ENCODE measurements around the gene TGOLN2.

TGOLN2 gene

DNA sequence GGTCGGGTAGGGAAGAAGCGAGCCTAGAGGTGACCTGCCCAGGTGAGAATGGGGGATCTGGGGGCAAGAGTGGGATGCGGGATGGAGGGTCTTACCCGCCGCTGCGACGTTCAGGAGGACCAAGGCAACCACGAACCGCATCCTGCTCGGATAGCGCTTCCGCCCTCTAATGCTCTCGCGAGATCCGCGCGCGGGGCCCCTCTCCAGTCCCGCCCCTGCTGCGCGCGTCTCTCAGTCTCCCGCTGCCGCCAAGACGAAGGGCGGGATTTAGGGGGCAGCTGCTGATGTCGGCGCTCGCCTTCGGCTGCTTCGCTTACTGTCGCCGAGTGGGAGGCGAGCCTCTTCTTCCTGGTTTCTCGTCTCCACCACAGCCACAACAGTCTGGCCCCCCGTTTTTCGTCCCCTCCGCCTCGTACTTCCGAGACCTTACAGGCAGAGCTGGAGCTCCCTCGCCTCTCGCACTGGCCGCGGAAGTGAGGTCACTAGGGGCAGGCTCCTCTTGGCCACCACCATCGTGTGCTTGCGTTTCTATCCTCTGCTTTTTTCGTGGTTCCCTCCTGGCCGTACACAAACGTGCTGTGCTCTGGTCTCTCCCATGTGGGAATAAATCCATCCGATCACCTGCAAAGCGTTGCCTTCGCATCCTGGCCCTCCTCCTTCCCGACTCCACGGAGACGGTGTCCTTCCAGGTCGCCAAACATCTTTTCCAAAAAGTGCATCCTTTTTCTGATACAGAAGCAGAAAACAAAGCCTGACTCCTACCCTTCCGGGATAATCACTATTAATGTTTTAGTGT is at the start of gene TGOLN2:
TGOLN2 (minus strand) TSS at position 168 of the 796 bp plus-strand sequence; CDS start at position 141, 27 bp downstream.
- TF ChIP-seq, protein P1, sequence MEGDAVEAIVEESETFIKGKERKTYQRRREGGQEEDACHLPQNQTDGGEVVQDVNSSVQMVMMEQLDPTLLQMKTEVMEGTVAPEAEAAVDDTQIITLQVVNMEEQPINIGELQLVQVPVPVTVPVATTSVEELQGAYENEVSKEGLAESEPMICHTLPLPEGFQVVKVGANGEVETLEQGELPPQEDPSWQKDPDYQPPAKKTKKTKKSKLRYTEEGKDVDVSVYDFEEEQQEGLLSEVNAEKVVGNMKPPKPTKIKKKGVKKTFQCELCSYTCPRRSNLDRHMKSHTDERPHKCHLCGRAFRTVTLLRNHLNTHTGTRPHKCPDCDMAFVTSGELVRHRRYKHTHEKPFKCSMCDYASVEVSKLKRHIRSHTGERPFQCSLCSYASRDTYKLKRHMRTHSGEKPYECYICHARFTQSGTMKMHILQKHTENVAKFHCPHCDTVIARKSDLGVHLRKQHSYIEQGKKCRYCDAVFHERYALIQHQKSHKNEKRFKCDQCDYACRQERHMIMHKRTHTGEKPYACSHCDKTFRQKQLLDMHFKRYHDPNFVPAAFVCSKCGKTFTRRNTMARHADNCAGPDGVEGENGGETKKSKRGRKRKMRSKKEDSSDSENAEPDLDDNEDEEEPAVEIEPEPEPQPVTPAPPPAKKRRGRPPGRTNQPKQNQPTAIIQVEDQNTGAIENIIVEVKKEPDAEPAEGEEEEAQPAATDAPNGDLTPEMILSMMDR (conservative IDR thresholded peaks at IDR 0.05; ENCODE audit: low read depth, low read length) = peak; percentile 7
- H3K4me3 ChIP-seq (ENCODE audit: low read depth, low read length) = peak within 1 kb of the TSS; percentile 91
- DNase-seq (ENCODE audit: low read depth) = peak; percentile 92

DNA sequence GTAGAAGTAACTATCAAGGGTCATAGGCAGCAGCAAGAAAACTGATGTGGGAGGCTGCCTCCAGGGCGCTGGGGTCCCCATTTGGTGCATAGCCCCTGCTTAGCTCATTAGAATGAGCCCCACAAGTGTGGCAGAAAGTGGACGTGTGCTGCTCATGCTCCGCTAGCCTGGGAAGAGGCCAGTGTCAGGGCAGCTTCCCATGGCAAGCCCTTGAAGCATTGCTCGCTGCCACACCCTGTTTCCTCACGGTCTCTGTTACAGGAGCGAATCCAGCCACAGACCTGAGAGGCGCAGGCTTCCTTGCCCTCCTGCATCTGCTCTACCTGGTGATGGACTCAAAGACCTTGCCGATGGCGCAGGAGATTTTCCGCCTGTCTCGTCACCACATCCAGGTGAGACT is 49.3 kb upstream of the TGOLN2 start:
- TF ChIP-seq, protein P1 (conservative IDR thresholded peaks at IDR 0.05; ENCODE audit: low read depth, low read length) = no peak
- no peak for DNase-seq (ENCODE audit: low read depth)
- H3K4me3 ChIP-seq (ENCODE audit: low read depth, low read length) = no peak overlapping the region

GRCh38 chr2:85376291-85377065 is 48.7 kb upstream of the TGOLN2 start:
- H3K4me3 ChIP-seq (ENCODE audit: low read depth, low read length) = no peak overlapping the region
- DNase-seq (ENCODE audit: low read depth) = no peak
- TF ChIP-seq, protein P1 (conservative IDR thresholded peaks at IDR 0.05; ENCODE audit: low read depth, low read length) = no peak

DNA sequence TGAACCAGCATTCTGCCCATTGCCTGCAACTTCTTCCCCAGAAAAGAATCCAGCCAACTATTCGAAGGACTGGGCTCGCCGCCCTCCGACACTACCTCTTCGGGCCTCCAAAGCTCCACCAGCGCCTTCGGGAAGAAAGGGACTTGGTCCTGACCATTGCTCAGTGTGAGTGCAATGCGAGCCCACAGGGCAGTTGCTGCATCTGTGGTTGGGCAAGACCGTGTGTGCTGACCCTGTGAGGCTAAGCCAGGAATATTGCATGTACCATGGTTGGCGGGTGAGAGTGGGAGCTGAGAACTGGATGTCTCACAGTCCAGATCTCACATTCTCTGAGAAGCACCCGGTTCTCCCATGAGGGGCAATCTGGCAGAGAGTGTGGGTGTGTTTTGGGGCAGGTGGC is 43.3 kb upstream of the TGOLN2 start:
- TF ChIP-seq, protein P1 (conservative IDR thresholded peaks at IDR 0.05; ENCODE audit: low read depth, low read length) = no peak
- no peak overlapping the region for H3K4me3 ChIP-seq (ENCODE audit: low read depth, low read length)
- no peak for DNase-seq (ENCODE audit: low read depth)

DNA sequence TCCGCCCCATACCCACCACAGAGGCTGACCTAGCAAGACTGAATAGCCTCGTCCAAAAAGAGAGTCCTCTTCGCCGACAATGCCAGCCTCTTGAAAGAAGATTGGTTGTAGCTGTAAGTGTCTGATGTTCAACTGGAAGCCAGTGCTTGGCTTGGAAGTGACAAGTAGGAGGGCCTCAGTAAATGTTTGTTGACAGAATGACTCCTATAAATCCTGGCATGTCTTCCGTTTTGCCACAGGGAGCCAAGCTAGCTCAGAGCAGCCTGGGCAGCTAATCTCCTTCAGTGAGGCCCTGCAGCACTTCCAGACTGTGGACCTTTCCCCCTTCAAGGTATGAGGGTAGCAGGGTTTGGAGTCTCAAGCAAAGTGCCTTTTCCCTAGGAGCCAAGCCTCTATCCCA is 41.7 kb upstream of the TGOLN2 start:
- no peak overlapping the region for H3K4me3 ChIP-seq (ENCODE audit: low read depth, low read length)
- TF ChIP-seq, protein P1 (conservative IDR thresholded peaks at IDR 0.05; ENCODE audit: low read depth, low read length) = no peak
- DNase-seq (ENCODE audit: low read depth) = no peak

GRCh38 chr2:85368921-85369320 is 41.1 kb upstream of the TGOLN2 start:
- TF ChIP-seq, protein P1 (conservative IDR thresholded peaks at IDR 0.05; ENCODE audit: low read depth, low read length) = no peak
- peak; percentile 23 for DNase-seq (ENCODE audit: low read depth)
- H3K4me3 ChIP-seq (ENCODE audit: low read depth, low read length) = no peak overlapping the region

All from choroid plexus epithelial cell (primary cell).